HEK293T (cell line): ENCODE results near the gene PATL1.

Experiments used
- ARNT ChIP-seq: fragments of 450-650 bp; IDR thresholded peaks from 2 replicates; pipeline ENCODE4 v1.6.1; 2017; ENCODE audit warnings: mild to moderate bottlenecking
- CTBP1 ChIP-seq: fragments of 450-650 bp; IDR thresholded peaks from 2 replicates; pipeline ENCODE4 v1.6.1; 2016; ENCODE audit warnings: borderline replicate concordance
- FOXK2 ChIP-seq: fragments of 450-650 bp; IDR thresholded peaks from 2 replicates; pipeline ENCODE4 v1.6.1; 2016; ENCODE audit warnings: mild to moderate bottlenecking
- FOXM1 ChIP-seq: fragments of 450-650 bp; IDR thresholded peaks from 2 replicates; pipeline ENCODE4 v1.6.1; 2017; ENCODE audit warnings: mild to moderate bottlenecking, borderline replicate concordance
- SP1 ChIP-seq: fragments of 450-650 bp; IDR thresholded peaks from 2 replicates; pipeline ENCODE4 v1.6.1; 2017
- SUZ12 ChIP-seq: fragments of 450-650 bp; IDR thresholded peaks from 2 replicates; pipeline ENCODE4 v1.6.1; 2016; ENCODE audit warnings: mild to moderate bottlenecking
- TARDBP ChIP-seq: fragments of 450-650 bp; IDR thresholded peaks from 2 replicates; pipeline ENCODE4 v1.6.1; 2016

DNA sequence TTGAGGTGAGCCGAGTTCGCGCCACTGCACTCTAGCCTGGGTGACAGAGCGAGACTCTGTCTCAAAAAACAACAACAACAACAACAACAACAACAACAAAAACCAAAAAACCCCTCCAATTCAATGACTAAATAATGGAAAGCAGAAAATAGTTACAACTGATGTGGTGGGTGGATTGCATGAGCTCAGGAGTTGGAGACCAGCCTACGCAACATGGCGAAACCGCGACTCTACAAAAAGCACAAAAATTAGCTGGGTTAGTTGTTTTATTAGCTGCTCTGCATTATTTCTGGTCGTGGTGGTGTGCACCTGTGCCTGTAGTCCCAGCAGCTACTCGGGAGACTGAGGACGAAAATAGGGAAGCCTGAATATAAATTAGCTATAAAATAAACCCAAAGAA lies 2.6 kb upstream of the PATL1 start:
- no peak for TF ChIP-seq TARDBP
- TF ChIP-seq SP1 = no peak
- no peak for TF ChIP-seq ARNT
- TF ChIP-seq CTBP1 = no peak
- no peak for TF ChIP-seq FOXM1
- no peak for TF ChIP-seq FOXK2
- TF ChIP-seq SUZ12 = no peak
